ENCODE results near the gene HOXA9. TPM values are rescaled to one million over a fixed set of nuclear protein-coding genes. Genes with fewer than 3 reads are reported as not detected.
A peak's percentile ranks its signal among the peaks of the same experiment; 100 is the strongest.

The HOXA9 gene
- polyA plus RNA-seq, 1 of the 3 experiments (the other 2 are of a cell fraction): not detected

- 28% methylated on average over 8 of the region's 8 CpGs for WGBS (ENCODE audit: low lambda C conversion rate)
- DNase-seq: no peak
- CTCF ChIA-PET: interaction anchor here (0.7 to 12.3 kb wide), 9 partner anchors 3 to 802 kb away, joined by 3 to 205 read pairs (median 4); partner anchors contain the start of genes HOXA10, HOXA3, HOXA7 and HOXA9
- Histone ChIP-seq H3F3A (replicated peaks; ENCODE audit: insufficient read depth) (peaks cover 9% of the 10 kb centered on the region), H3K27me3 (ENCODE audit: insufficient read depth) (peaks cover 100% of the 10 kb centered on the region), H3K4me3 (ENCODE audit: low read depth in 2 of 2, low read length in 1 of 2) (no peak overlapping the region), H2AFZ (ENCODE audit: low read depth) (no peak overlapping the region), H4K20me1 (ENCODE audit: insufficient read depth) (peaks cover 13% of the 10 kb centered on the region), H3K36me3 (replicated peaks in 1 of 2; ENCODE audit: control insufficient read depth in 1 of 2, insufficient read depth in 2 of 2, low read length in 1 of 2) (no peaks in the 10 kb centered on the region), H3K9ac (no peak overlapping the region), H3K9me2 (no peaks in the 10 kb centered on the region), H3K4me2 (no peak overlapping the region), H3K4me1 (ENCODE audit: control insufficient read depth in 1 of 2, insufficient read depth in 2 of 2, low read depth in 1 of 2, low read length in 1 of 2) (peaks cover 0 to 2% of the 10 kb centered on the region in 2 experiments; a peak in 1 of 4 replicates), H3K79me2 (ENCODE audit: insufficient read depth) (no peaks in the 10 kb centered on the region), H3K27ac (ENCODE audit: low read depth in 2 of 2, low read length in 1 of 2) (no peak overlapping the region), H3K9me3 (no peaks in the 10 kb centered on the region)
- no peak for TF ChIP-seq USF2 (IDR thresholded peaks at IDR 0.05; ENCODE audit: borderline replicate concordance, low read depth, low read length)
- TF ChIP-seq SIN3A (IDR thresholded peaks at IDR 0.05; ENCODE audit: borderline replicate concordance, low read depth, low read length): no peak
- TF ChIP-seq EZH2phosphoT487 (IDR thresholded peaks at IDR 0.05; ENCODE audit: borderline replicate concordance, low read depth): 0 out of 2 replicates have a peak, but pooled peaks have one; percentile 26
- POLR2A ChIA-PET: no interaction called here
These were observed 5.9 kb upstream of the HOXA9 start for GRCh38 chr7:27171325-27171636.

- Histone ChIP-seq H3K27me3 (ENCODE audit: insufficient read depth) (peaks cover 100% of the 10 kb centered on the region), H3K36me3 (replicated peaks in 1 of 2; ENCODE audit: control insufficient read depth in 1 of 2, insufficient read depth in 2 of 2, low read length in 1 of 2) (no peaks in the 10 kb centered on the region), H3K4me1 (ENCODE audit: control insufficient read depth in 1 of 2, insufficient read depth in 2 of 2, low read depth in 1 of 2, low read length in 1 of 2) (peaks cover 0 to 2% of the 10 kb centered on the region in 2 experiments; a peak in 1 of 4 replicates), H3K27ac (ENCODE audit: low read depth in 2 of 2, low read length in 1 of 2) (no peak overlapping the region), H3K4me2 (no peak overlapping the region), H3K9me2 (no peaks in the 10 kb centered on the region), H3F3A (replicated peaks; ENCODE audit: insufficient read depth) (peaks cover 9% of the 10 kb centered on the region), H3K9ac (no peak overlapping the region), H4K20me1 (ENCODE audit: insufficient read depth) (peaks cover 13% of the 10 kb centered on the region), H3K79me2 (ENCODE audit: insufficient read depth) (no peaks in the 10 kb centered on the region), H2AFZ (ENCODE audit: low read depth) (no peak overlapping the region), H3K9me3 (no peaks in the 10 kb centered on the region), H3K4me3 (ENCODE audit: low read depth in 2 of 2, low read length in 1 of 2) (no peak overlapping the region)
- ChIA-PET POLR2A (no interaction called here), CTCF (interaction anchor here (0.7 to 12.3 kb wide), 9 partner anchors 4 to 801 kb away, joined by 3 to 205 read pairs (median 6); partner anchors contain the start of genes HOXA10, HOXA3, HOXA7 and HOXA9)
- WGBS (ENCODE audit: low lambda C conversion rate): 15% methylated on average over 11 of the region's 11 CpGs
- TF ChIP-seq FOXM1 (IDR thresholded peaks at IDR 0.05; ENCODE audit: low read depth): no peak
- peak; percentile 77 for TF ChIP-seq EZH2phosphoT487 (IDR thresholded peaks at IDR 0.05; ENCODE audit: borderline replicate concordance, low read depth)
- DNase-seq: no peak
These were observed 5.3 kb upstream of the HOXA9 start for GRCh38 chr7:27170426-27171324.

- Histone ChIP-seq H3K9me2 (no peaks in the 10 kb centered on the region), H3K4me1 (ENCODE audit: control insufficient read depth in 1 of 2, insufficient read depth in 2 of 2, low read depth in 1 of 2, low read length in 1 of 2) (peaks cover 0 to 2% of the 10 kb centered on the region in 2 experiments; a peak in 1 of 4 replicates), H4K20me1 (ENCODE audit: insufficient read depth) (peaks cover 13% of the 10 kb centered on the region), H3K9me3 (no peaks in the 10 kb centered on the region), H3K27me3 (ENCODE audit: insufficient read depth) (peaks cover 100% of the 10 kb centered on the region), H3F3A (replicated peaks; ENCODE audit: insufficient read depth) (peaks cover 9% of the 10 kb centered on the region), H2AFZ (ENCODE audit: low read depth) (no peak overlapping the region), H3K79me2 (ENCODE audit: insufficient read depth) (no peaks in the 10 kb centered on the region), H3K9ac (no peak overlapping the region), H3K4me2 (no peak overlapping the region), H3K27ac (ENCODE audit: low read depth in 2 of 2, low read length in 1 of 2) (no peak overlapping the region), H3K36me3 (replicated peaks in 1 of 2; ENCODE audit: control insufficient read depth in 1 of 2, insufficient read depth in 2 of 2, low read length in 1 of 2) (no peaks in the 10 kb centered on the region), H3K4me3 (ENCODE audit: low read depth in 2 of 2, low read length in 1 of 2) (no peak overlapping the region)
- 12% methylated on average over 25 of the region's 46 CpGs for WGBS (ENCODE audit: low lambda C conversion rate)
- CTCF ChIA-PET: interaction anchor here (1.4 to 12.3 kb wide), 7 partner anchors 4 to 800 kb away, joined by 3 to 205 read pairs (median 12); partner anchors contain the start of genes HOXA10, HOXA7 and HOXA9
- POLR2A ChIA-PET: no interaction called here
- no peak for TF ChIP-seq TCF12 (IDR thresholded peaks at IDR 0.05)
- TF ChIP-seq EZH2phosphoT487 (IDR thresholded peaks at IDR 0.05; ENCODE audit: borderline replicate concordance, low read depth): peak; percentile 97
- no peak for DNase-seq
These were observed 4.5 kb upstream of the HOXA9 start for GRCh38 chr7:27169658-27170425.
